A549 (cell line): ENCODE results near the gene MEG3. TPM values are rescaled to one million over a fixed set of nuclear protein-coding genes. Genes with fewer than 3 reads are reported as not detected.

Experiments
- ATAC-seq, 2 experiments: fragments of 200-7000 bp in 1 of 2; fragments of >200 bp in 1 of 2; cut with Nextera tagmentation in 1 of 2; cut with Tn5 transposase in 1 of 2; 3 replicates each; pipeline versions ENCODE4 v1.8.0 to v1.9.1; 2018 to 2020; ENCODE audit warnings: mild to moderate bottlenecking in 1 of 2, moderate library complexity in 1 of 2
- CTCF ChIA-PET: fragments of 300-600 bp; sonication (Branson Sonifier 250); formaldehyde crosslinking; extraction: SDS; loops from one replicate; lab custom pipeline; 2021; ENCODE audit warnings: antibody characterized with exemption, inconsistent platforms; lab: Yijun Ruan, JAX
- POLR2A ChIA-PET: fragments of 350-600 bp; formaldehyde crosslinking; extraction: SDS; loops from one replicate; lab custom pipeline; 2021; ENCODE audit warnings: antibody characterized with exemption, inconsistent platforms; lab: Yijun Ruan, JAX
- DNase-seq, 2 experiments: peaks; one replicate each; pipeline versions ENCODE4 v3.0.0 to v3.0.0-alpha.2; 2011 to 2016; ENCODE audit warnings: low read depth in 1 of 2, low spot score in 1 of 2
- FAIRE-seq: peaks from 2 replicates; lab custom pipeline; 2011; peaks lifted over from hg19 to GRCh38; lab: Jason Lieb, UNC
- H3K27ac ChIP-seq, 2 experiments: fragments of >200 bp; sonication (Bioruptor Twin); formaldehyde crosslinking; 3 replicates each; pipeline ENCODE4 v1.5.1; 2016 to 2017
- H3K4me1 ChIP-seq: fragments of >200 bp; sonication (Bioruptor Twin); formaldehyde crosslinking; 3 replicates; pipeline ENCODE4 v1.6.1; 2016
- H3K4me2 ChIP-seq: fragments of >200 bp; sonication (Bioruptor Twin); formaldehyde crosslinking; 3 replicates; pipeline ENCODE4 v1.6.1; 2016
- H3K4me3 ChIP-seq: fragments of >200 bp; sonication (Bioruptor Twin); formaldehyde crosslinking; 3 replicates; pipeline ENCODE4 v1.5.1; 2016
- H3K9me3 ChIP-seq: fragments of >200 bp; sonication (Bioruptor Twin); formaldehyde crosslinking; 3 replicates; pipeline ENCODE4 v1.6.1; 2016
- ATOH8 ChIP-seq: fragments of 250-450 bp; sonication (Bioruptor Pico); IDR thresholded peaks from 2 replicates; pipeline ENCODE4 v1.5.0; 2020; ENCODE audit warnings: low read depth, mild to moderate bottlenecking, moderate library complexity
- CBX8 ChIP-seq: fragments of 200-600 bp; sonication (generic); IDR thresholded peaks from 2 replicates; pipeline ENCODE4 v1.6.1; 2016
- CEBPB ChIP-seq, 2 experiments: fragments of >200 bp in 1 of 2; sonication (Bioruptor Twin) in 1 of 2; formaldehyde crosslinking in 1 of 2; IDR thresholded peaks; 2 replicates each; pipeline ENCODE4 v1.6.1; 2012 to 2016
- CHD4 ChIP-seq: fragments of 200-600 bp; sonication (generic); IDR thresholded peaks from 2 replicates; pipeline ENCODE4 v1.6.1; 2016; ENCODE audit warnings: antibody characterized with exemption, mild to moderate bottlenecking, borderline replicate concordance
- CTCF ChIP-seq: fragments of >200 bp; sonication (Bioruptor Twin); formaldehyde crosslinking; IDR thresholded peaks from 3 replicates; pipeline ENCODE4 v1.5.1; 2016
- E2F6 ChIP-seq: IDR thresholded peaks from 2 replicates; pipeline ENCODE4 v1.6.1; 2012; ENCODE audit warnings: low read depth, borderline replicate concordance
- EHMT2 ChIP-seq: fragments of 200-600 bp; sonication (generic); IDR thresholded peaks from 2 replicates; pipeline ENCODE4 v1.6.1; 2016; ENCODE audit warnings: antibody characterized with exemption, low read depth, mild to moderate bottlenecking, moderate library complexity
- ELK1 ChIP-seq: fragments of 150-350 bp; IDR thresholded peaks from 2 replicates; pipeline ENCODE4 v1.6.1; 2014; ENCODE audit warnings: low read depth, mild to moderate bottlenecking, low read length
- EP300 ChIP-seq, 2 experiments: fragments of >200 bp; sonication (Bioruptor Twin); formaldehyde crosslinking; IDR thresholded peaks; 2 replicates in 1 of 2; 3 replicates in 1 of 2; pipeline ENCODE4 v1.6.1; 2016 to 2017
- FOXS1 ChIP-seq: fragments of 250-450 bp; sonication (Bioruptor Pico); IDR thresholded peaks from 2 replicates; pipeline ENCODE4 v1.5.0; 2020; ENCODE audit warnings: mild to moderate bottlenecking, moderate library complexity
- HEYL ChIP-seq: fragments of 250-450 bp; sonication (Bioruptor Pico); IDR thresholded peaks from 2 replicates; pipeline ENCODE4 v1.8.0; 2021; ENCODE audit warnings: mild to moderate bottlenecking, moderate library complexity
- HOXB13 ChIP-seq: fragments of 250-450 bp; sonication (Bioruptor Pico); IDR thresholded peaks from 2 replicates; pipeline ENCODE4 v1.5.0; 2020; ENCODE audit warnings: low read depth, mild to moderate bottlenecking, moderate library complexity
- KDM1A ChIP-seq: fragments of 200-600 bp; sonication (generic); IDR thresholded peaks from 2 replicates; pipeline ENCODE4 v1.6.1; 2016; ENCODE audit warnings: low read depth, mild to moderate bottlenecking
- MAFK ChIP-seq: fragments of 450-650 bp; IDR thresholded peaks from 2 replicates; pipeline ENCODE4 v1.6.1; 2014; ENCODE audit not compliant: partially characterized antibody
- MAX ChIP-seq: IDR thresholded peaks from 2 replicates; pipeline ENCODE4 v1.6.1; 2012
- MYC ChIP-seq: IDR thresholded peaks from 2 replicates; pipeline ENCODE4 v1.6.1; 2012; ENCODE audit warnings: mild to moderate bottlenecking, inconsistent platforms, low read length, improper control_type of control experiment, borderline replicate concordance
- NPAS2 ChIP-seq: fragments of 250-450 bp; sonication (Bioruptor Pico); IDR thresholded peaks from 2 replicates; pipeline ENCODE4 v1.8.0; 2022; ENCODE audit warnings: mild to moderate bottlenecking, moderate library complexity, borderline replicate concordance
- RARB ChIP-seq: fragments of 250-450 bp; sonication (Bioruptor Pico); IDR thresholded peaks from 2 replicates; pipeline ENCODE4 v1.8.0; 2021; ENCODE audit warnings: mild to moderate bottlenecking, moderate library complexity
- RCOR1 ChIP-seq: fragments of 150-350 bp; IDR thresholded peaks from 2 replicates; pipeline ENCODE4 v1.6.1; 2014; ENCODE audit warnings: antibody characterized with exemption, low read length, low read depth
- RNF2 ChIP-seq: fragments of 200-600 bp; sonication (generic); IDR thresholded peaks from 2 replicates; pipeline ENCODE4 v1.6.1; 2016; ENCODE audit warnings: low read depth, mild to moderate bottlenecking, antibody characterized with exemption, moderate library complexity, borderline replicate concordance
- ZC3H11A ChIP-seq: fragments of 450-650 bp; IDR thresholded peaks from 2 replicates; pipeline ENCODE4 v1.6.1; 2014; ENCODE audit warnings: antibody characterized with exemption, mild to moderate bottlenecking
- ZFP36 ChIP-seq: fragments of 450-650 bp; IDR thresholded peaks from 2 replicates; pipeline ENCODE4 v1.6.1; 2014; ENCODE audit warnings: borderline replicate concordance; ENCODE audit not compliant: partially characterized antibody
- WGBS: methylation state at CpG from one replicate; pipeline ENCODE4 v1.1.6; 2017; ENCODE audit errors: missing lambda C conversion rate; 5-methylcytosine and 5-hydroxymethylcytosine counted together
- polyA plus RNA-seq, 4 experiments: library from polyadenylated mRNA; depleted of rRNA in 3 of 4; stranded (reverse); fragments of >200 nt; fragmentation: RNase III in 1 of 4; extraction: RNeasy Plus Mini Kit Qiagen cat#74134 plus additional on column Dnase treatment in 1 of 4; gene quantifications; 2 replicates in 3 of 4; 3 replicates in 1 of 4; pipeline ENCODE4 v1.2.3, GENCODE V29; 2011 to 2017

The MEG3 gene
- polyA plus RNA-seq, 2 of the 4 experiments (the other 2 are of a cell fraction), result 27.0 to 56.7 TPM

GRCh38 chr14:100828031-100828769 lies 2.3 kb downstream of the MEG3 start:
- Histone ChIP-seq H3K4me2 (no peak overlapping the region), H3K9me3 (peaks cover 5% of the 10 kb centered on the region; the same call in 1 of the 3 replicates)
- ATAC-seq, result no peak
- CTCF ChIA-PET, result no interaction called here
- 91% methylated on average over 26 of the region's 26 CpGs for WGBS
- no peak for TF ChIP-seq HOXB13 (CRISPR knock-in tag)
- no peak for TF ChIP-seq MAFK
- no peak for TF ChIP-seq RCOR1
- TF ChIP-seq EP300 (IDR thresholded peaks at IDR 0.05), result no peak
- no peak for TF ChIP-seq CBX8
- TF ChIP-seq KDM1A, result no peak
- TF ChIP-seq NPAS2 (CRISPR knock-in tag), result no peak
- no peak for TF ChIP-seq CHD4
- TF ChIP-seq EHMT2, result no peak
- no peak for TF ChIP-seq CEBPB (IDR thresholded peaks at IDR 0.05)
- no peak for TF ChIP-seq ATOH8 (CRISPR knock-in tag)
- no peak for TF ChIP-seq CTCF
- no peak for TF ChIP-seq MAX
- TF ChIP-seq, all 56 proteins: peak for 0
- H3K4me3 ChIP-seq, result no peak overlapping the region
- FAIRE-seq (no peak), DNase-seq (no peak)
- H3K27ac ChIP-seq, result no peak overlapping the region
- H3K4me1 ChIP-seq, result no peaks in the 10 kb centered on the region
- POLR2A ChIA-PET, result no interaction called here

GRCh38 chr14:100830681-100831080 lies 4.8 kb downstream of the MEG3 start:
- WGBS, result 79% methylated on average over 8 of the region's 8 CpGs
- Histone ChIP-seq H3K4me1 (no peaks in the 10 kb centered on the region), H3K4me3 (no peak overlapping the region), H3K27ac (no peak overlapping the region), H3K9me3 (peaks cover 5% of the 10 kb centered on the region; the same call in 1 of the 3 replicates), H3K4me2 (no peak overlapping the region)
- POLR2A ChIA-PET, result no interaction called here
- FAIRE-seq (no peak), ATAC-seq (no peak), DNase-seq (no peak)
- TF ChIP-seq RARB (CRISPR knock-in tag) (no peak), FOXS1 (CRISPR knock-in tag) (no peak), ZC3H11A (no peak), ZFP36 (no peak), E2F6 (no peak), RNF2 (no peak), ELK1 (no peak), MYC (no peak), HEYL (CRISPR knock-in tag) (no peak), KDM1A (no peak)
- CTCF ChIA-PET, result interaction anchor here (0.7 to 1.5 kb wide), 2 partner anchors 337 to 391 kb away, joined by 3 to 4 read pairs; no protein-coding TSS in a partner anchor
